ENCODE measurements around the gene KDM2A.

Gene KDM2A

DNA sequence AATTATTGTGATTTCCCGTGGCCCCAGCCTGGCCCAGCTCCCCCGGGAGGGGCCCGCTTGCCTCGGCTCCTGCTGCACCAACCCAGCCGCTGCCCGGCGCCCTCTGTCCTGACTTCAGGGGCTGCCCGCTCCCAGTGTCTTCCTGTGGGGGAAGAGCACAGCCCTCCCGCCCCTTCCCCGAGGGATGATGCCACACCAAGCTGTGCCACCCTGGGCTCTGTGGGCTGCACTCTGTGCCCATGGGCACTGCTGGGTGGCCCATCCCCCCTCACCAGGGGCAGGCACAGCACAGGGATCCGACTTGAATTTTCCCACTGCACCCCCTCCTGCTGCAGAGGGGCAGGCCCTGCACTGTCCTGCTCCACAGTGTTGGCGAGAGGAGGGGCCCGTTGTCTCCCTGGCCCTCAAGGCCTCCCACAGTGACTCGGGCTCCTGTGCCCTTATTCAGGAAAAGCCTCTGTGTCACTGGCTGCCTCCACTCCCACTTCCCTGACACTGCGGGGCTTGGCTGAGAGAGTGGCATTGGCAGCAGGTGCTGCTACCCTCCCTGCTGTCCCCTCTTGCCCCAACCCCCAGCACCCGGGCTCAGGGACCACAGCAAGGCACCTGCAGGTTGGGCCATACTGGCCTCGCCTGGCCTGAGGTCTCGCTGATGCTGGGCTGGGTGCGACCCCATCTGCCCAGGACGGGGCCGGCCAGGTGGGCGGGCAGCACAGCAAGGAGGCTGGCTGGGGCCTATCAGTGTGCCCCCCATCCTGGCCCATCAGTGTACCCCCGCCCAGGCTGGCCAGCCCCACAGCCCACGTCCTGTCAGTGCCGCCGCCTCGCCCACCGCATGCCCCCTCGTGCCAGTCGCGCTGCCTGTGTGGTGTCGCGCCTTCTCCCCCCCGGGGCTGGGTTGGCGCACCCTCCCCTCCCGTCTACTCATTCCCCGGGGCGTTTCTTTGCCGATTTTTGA, 166.8 kb downstream of the KDM2A start:
- H3K4me3 ChIP-seq (ENCODE audit: low read depth, low read length), result no peak overlapping the region
- POLR2A ChIA-PET, result no interaction called here
- no peak for DNase-seq (ENCODE audit: low read depth, low spot score)
- TF ChIP-seq CTCF (IDR thresholded peaks at IDR 0.05; ENCODE audit: insufficient read depth, low read length, missing control alignments), result no peak
- CTCF ChIA-PET, result no interaction called here

DNA sequence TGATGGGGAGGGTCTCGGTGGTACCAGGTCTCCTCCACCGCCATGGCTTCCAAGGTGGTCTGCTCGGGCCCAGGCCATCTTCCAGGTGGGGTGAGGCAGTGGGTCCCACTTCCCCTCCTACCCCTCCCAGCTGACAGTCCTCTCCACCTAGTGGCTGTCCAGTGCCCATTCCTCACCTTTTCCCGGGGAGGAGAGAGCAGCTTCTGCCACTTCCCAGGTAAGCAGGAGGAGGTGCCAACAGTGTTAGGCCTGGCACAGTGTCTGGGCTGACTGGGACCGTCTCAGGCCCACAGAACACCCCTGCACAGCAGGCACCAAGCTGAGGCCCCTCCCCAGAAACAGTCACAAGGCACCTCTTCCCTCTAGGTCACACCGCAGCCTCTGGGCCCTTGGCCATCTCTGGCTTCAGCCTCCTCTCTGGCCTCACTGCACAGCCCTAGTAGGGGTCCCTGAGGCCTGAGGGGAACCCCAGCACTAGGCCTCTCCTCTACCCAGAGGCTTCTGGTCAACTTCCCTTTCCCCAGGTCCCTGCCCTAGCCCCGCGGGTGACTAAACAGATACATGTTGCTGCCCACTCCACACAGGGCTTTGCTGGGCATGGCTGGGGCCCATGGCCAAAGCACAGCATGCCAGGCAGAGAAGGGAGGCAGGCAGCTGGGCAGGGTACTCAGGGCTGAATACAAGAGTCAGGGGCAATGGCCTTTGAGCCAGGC, 167.7 kb downstream of the KDM2A start:
- ChIA-PET CTCF (interaction anchor here (3.5 kb wide), 1 partner anchor 23 kb away, joined by 34 read pairs; no protein-coding TSS in a partner anchor), POLR2A (interaction anchor here (2.7 kb wide), 1 partner anchor 9 kb away, joined by 18 read pairs; no protein-coding TSS in a partner anchor)
- no peak overlapping the region for H3K4me3 ChIP-seq (ENCODE audit: low read depth, low read length)
- DNase-seq (ENCODE audit: low read depth, low spot score), result no peak
- no peak for TF ChIP-seq CTCF (IDR thresholded peaks at IDR 0.05; ENCODE audit: insufficient read depth, low read length, missing control alignments)

DNA sequence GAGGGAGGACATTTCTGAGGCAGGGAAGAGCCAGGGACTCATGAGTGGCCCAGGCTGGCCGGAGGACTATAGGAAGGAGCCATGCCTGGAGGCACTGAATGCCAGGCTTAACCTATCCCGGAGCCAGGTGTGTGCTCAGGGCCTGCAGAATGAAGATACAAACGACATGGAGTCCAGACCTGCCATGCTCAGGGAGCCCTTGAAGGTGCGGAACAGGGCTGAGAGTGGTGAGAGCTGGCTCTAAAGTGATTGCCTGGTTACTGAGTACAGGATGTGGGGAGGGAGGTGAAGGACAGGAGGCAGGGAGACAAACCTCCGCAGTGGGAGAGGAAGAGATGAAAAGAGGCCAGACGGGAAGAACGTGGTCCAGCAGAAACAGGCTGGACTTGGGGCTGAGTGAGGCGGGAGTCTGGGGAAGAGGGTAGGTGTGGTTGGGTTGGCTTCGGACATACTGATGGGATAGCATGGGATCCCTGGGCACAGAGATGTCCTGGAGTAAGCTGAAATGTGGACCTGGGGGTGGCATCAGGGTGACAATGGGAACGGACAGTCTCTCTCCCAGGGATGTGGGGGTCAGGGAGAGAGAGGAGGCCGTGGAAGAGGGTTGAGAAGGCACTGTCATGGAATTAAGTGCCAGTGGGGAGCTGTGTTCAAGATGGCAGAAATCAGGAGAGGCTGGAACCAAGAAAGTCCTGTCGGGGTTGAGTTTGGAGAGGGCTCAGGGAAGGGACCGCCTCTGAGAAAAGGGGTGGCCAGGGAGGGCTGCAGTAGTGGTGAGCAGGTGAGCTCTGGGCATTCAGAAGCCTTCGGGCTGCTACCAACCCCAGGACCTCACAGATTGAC, 168.5 kb downstream of the KDM2A start:
- CTCF ChIA-PET, result interaction anchor here (1.2 to 3.5 kb wide), 6 partner anchors 10 to 206 kb away, joined by 3 to 34 read pairs (median 8); no protein-coding TSS in a partner anchor
- no peak for DNase-seq (ENCODE audit: low read depth, low spot score)
- H3K4me3 ChIP-seq (ENCODE audit: low read depth, low read length), result peak overlapping the region; percentile 77
- no peak for TF ChIP-seq CTCF (IDR thresholded peaks at IDR 0.05; ENCODE audit: insufficient read depth, low read length, missing control alignments)
- POLR2A ChIA-PET, result interaction anchor here (0.6 to 2.7 kb wide), 5 partner anchors 10 to 48 kb away, joined by 3 to 18 read pairs (median 3); partner anchors contain the start of gene SSH3

- DNase-seq (ENCODE audit: low read depth, low spot score), result no peak
- H3K4me3 ChIP-seq (ENCODE audit: low read depth, low read length), result peak overlapping the region; percentile 77
- POLR2A ChIA-PET, result interaction anchor here (0.6 to 2.7 kb wide), 5 partner anchors 10 to 48 kb away, joined by 3 to 18 read pairs (median 3); partner anchors contain the start of gene SSH3
- CTCF ChIA-PET, result interaction anchor here (1.2 to 3.5 kb wide), 6 partner anchors 10 to 207 kb away, joined by 3 to 34 read pairs (median 8); no protein-coding TSS in a partner anchor
- TF ChIP-seq CTCF (IDR thresholded peaks at IDR 0.05; ENCODE audit: insufficient read depth, low read length, missing control alignments), result no peak
Measured at GRCh38 chr11:67288198-67288451, 169.1 kb downstream of the KDM2A start.

DNA sequence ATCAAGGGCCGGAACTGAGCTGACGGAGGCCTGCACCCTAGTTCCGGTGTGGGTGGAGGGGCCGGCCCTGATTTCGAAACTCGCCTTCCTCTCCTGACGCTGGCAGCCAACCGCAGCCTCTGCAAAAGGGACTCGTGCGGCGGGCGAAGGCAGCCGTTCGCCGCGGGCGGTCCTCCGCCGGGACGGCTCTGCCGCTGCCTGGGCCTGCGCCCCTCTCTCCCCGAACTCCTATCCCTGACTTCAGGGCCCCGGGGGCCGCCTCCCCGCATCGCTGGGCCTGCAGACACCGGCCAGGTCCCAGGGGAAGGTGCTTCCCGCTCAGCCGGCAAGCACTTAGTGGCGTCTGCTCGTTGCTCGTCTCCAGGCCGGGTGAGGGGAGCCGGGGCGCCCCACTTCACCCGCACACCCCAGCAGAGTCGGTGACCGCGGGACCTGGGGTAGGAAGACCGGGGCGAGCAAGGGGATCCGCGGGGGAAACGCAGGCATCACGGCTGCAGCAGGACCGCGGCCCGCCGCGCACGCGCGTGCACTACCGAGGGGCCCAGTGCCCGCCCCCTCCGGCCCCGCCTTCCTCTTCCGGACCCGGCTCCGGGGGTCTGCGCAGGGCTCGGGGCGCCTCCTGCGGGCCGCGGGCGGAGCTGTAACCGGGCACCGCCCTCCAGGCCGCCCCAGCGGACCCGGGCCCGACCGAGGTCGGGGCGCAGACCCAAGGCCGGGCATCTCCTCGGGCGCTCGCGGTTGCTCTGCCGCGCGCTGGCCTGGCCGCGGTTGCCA, 169.6 kb downstream of the KDM2A start:
- CTCF ChIA-PET, result interaction anchor here (0.6 to 3.5 kb wide), 11 partner anchors 11 to 207 kb away, joined by 3 to 34 read pairs (median 6); no protein-coding TSS in a partner anchor
- POLR2A ChIA-PET, result interaction anchor here (0.6 to 2.7 kb wide), 7 partner anchors 10 to 49 kb away, joined by 3 to 18 read pairs (median 3); partner anchors contain the start of gene SSH3
- DNase-seq (ENCODE audit: low read depth, low spot score), result peak; percentile 59
- H3K4me3 ChIP-seq (ENCODE audit: low read depth, low read length), result peak overlapping the region; percentile 77
- peak; percentile 55 for TF ChIP-seq CTCF (IDR thresholded peaks at IDR 0.05; ENCODE audit: insufficient read depth, low read length, missing control alignments)
